Measurements from ENCODE around the gene DNAI1.

- TF ChIP-seq CTCF (IDR thresholded peaks at IDR 0.05; ENCODE audit: poor library complexity) (no peak), EZH2 (IDR thresholded peaks at IDR 0.05; ENCODE audit: borderline replicate concordance) (no peak)
These were observed 45.3 kb upstream of the DNAI1 start for GRCh38 chr9:34413231-34413852.

Measured in hepatocyte (in vitro differentiated cells).